HepG2 (cell line): ENCODE measurements around the gene C11orf91. TPM values are rescaled to one million over a fixed set of nuclear protein-coding genes. Genes with fewer than 3 reads are reported as not detected.

Experiments used
- AKAP8 ChIP-seq: sonication (generic); formaldehyde crosslinking; IDR thresholded peaks from 2 replicates; pipeline ENCODE4 v1.5.1; 2020; ENCODE audit warnings: mild to moderate bottlenecking, missing genetic modification reagents
- ARID3A ChIP-seq: IDR thresholded peaks from 2 replicates; pipeline ENCODE4 v1.6.1; 2012; ENCODE audit warnings: low read depth, low read length, improper control_type of control experiment
- ASH2L ChIP-seq: fragments of 300-600, 200-600 bp; sonication (generic); IDR thresholded peaks from 2 replicates; pipeline ENCODE4 v1.7.0; 2017; ENCODE audit warnings: low read depth, mild to moderate bottlenecking, moderate library complexity, mixed read lengths, low read length; ENCODE audit not compliant: insufficient read length
- BRCA1 ChIP-seq: sonication (generic); formaldehyde crosslinking; IDR thresholded peaks from 2 replicates; pipeline ENCODE4 v1.4.0; 2020; ENCODE audit warnings: missing genetic modification reagents
- CBX5 ChIP-seq: sonication (generic); formaldehyde crosslinking; IDR thresholded peaks from 2 replicates; pipeline ENCODE4 v1.4.0; 2020; ENCODE audit warnings: missing genetic modification reagents, borderline replicate concordance
- CEBPB ChIP-seq: IDR thresholded peaks from 2 replicates; pipeline ENCODE4 v1.6.1; 2011; ENCODE audit warnings: low read depth, low read length, improper control_type of control experiment, borderline replicate concordance
- FOXO4 ChIP-seq: sonication (generic); formaldehyde crosslinking; conservative IDR thresholded peaks from 2 replicates; pipeline ENCODE4 v1.8.1; 2023; ENCODE audit warnings: missing genetic modification reagents
- FOXP1 ChIP-seq, 2 experiments: fragments of 450-650 bp in 1 of 2; IDR thresholded peaks; 2 replicates each; pipeline ENCODE4 v1.6.1; 2017 to 2018; ENCODE audit warnings: antibody characterized with exemption in 1 of 2
- GTF2F1 ChIP-seq: fragments of 150-350 bp; IDR thresholded peaks from 2 replicates; pipeline ENCODE4 v1.6.1; 2014; ENCODE audit warnings: low read length
- HMGXB4 ChIP-seq, 2 experiments: sonication (generic) in 1 of 2; formaldehyde crosslinking in 1 of 2; IDR thresholded peaks; 2 replicates each; pipeline versions ENCODE4 v1.4.0 to v1.6.1; 2018 to 2020; ENCODE audit warnings: missing genetic modification reagents in 2 of 2, borderline replicate concordance in 1 of 2, low read depth in 1 of 2, mild to moderate bottlenecking in 1 of 2, missing biosample characterization in 1 of 2
- HOXA5 ChIP-seq: sonication (generic); formaldehyde crosslinking; IDR thresholded peaks from 2 replicates; pipeline ENCODE4 v1.4.0; 2020; ENCODE audit warnings: missing genetic modification reagents
- LCORL ChIP-seq, 2 experiments: fragments of 450-650 bp in 1 of 2; sonication (generic) in 1 of 2; formaldehyde crosslinking in 1 of 2; IDR thresholded peaks; 2 replicates each; pipeline versions ENCODE4 v1.5.0 to v1.6.1; 2017 to 2020; ENCODE audit warnings: antibody characterized with exemption in 1 of 2, missing genetic modification reagents in 1 of 2
- NR2F2 ChIP-seq: IDR thresholded peaks from 2 replicates; pipeline ENCODE4 v1.6.1; 2012; ENCODE audit warnings: low read depth, inconsistent platforms, borderline replicate concordance
- RARG ChIP-seq: sonication (generic); formaldehyde crosslinking; IDR thresholded peaks from 2 replicates; pipeline ENCODE4 v1.4.0; 2020; ENCODE audit warnings: low read depth, mild to moderate bottlenecking, missing genetic modification reagents
- REXO4 ChIP-seq: sonication (generic); formaldehyde crosslinking; IDR thresholded peaks from 2 replicates; pipeline ENCODE4 v1.8.0; 2022; ENCODE audit warnings: missing genetic modification reagents, mild to moderate bottlenecking, borderline replicate concordance
- RORA ChIP-seq: sonication (generic); formaldehyde crosslinking; IDR thresholded peaks from 2 replicates; pipeline ENCODE4 v1.5.0; 2020; ENCODE audit warnings: mild to moderate bottlenecking, missing genetic modification reagents, moderate library complexity
- SMYD3 ChIP-seq: sonication (generic); formaldehyde crosslinking; IDR thresholded peaks from 2 replicates; pipeline ENCODE4 v1.8.1; 2023; ENCODE audit warnings: mild to moderate bottlenecking, missing genetic modification reagents
- TFDP1 ChIP-seq: IDR thresholded peaks from 2 replicates; pipeline ENCODE4 v1.6.1; 2016; ENCODE audit warnings: missing compliant biosample characterization, missing genetic modification reagents, borderline replicate concordance
- U2AF1 ChIP-seq: fragments of 200-400 bp; formaldehyde crosslinking; optimal IDR thresholded peaks from 2 replicates; pipeline ENCODE3; 2017; ENCODE audit warnings: mild to moderate bottlenecking, low read depth, low read length
- ZNF468 ChIP-seq: sonication (generic); formaldehyde crosslinking; IDR thresholded peaks from 2 replicates; pipeline ENCODE4 v1.8.0; 2022; ENCODE audit warnings: mild to moderate bottlenecking, moderate library complexity, missing genetic modification reagents
- ZNF510 ChIP-seq: sonication (generic); formaldehyde crosslinking; IDR thresholded peaks from 2 replicates; pipeline ENCODE4 v1.4.0; 2020; ENCODE audit warnings: low read depth, mild to moderate bottlenecking, missing genetic modification reagents
- ZNF674 ChIP-seq: sonication (generic); formaldehyde crosslinking; IDR thresholded peaks from 2 replicates; pipeline ENCODE4 v1.5.0; 2020; ENCODE audit warnings: low read depth, mild to moderate bottlenecking, missing genetic modification reagents
- ZNF777 ChIP-seq: sonication (generic); formaldehyde crosslinking; IDR thresholded peaks from 2 replicates; pipeline ENCODE4 v1.4.0; 2020; ENCODE audit warnings: missing genetic modification reagents
- ZNF891 ChIP-seq: sonication (generic); formaldehyde crosslinking; IDR thresholded peaks from 2 replicates; pipeline ENCODE4 v1.5.0; 2020; ENCODE audit warnings: mild to moderate bottlenecking, missing genetic modification reagents
- polyA plus RNA-seq, 8 experiments: library from polyadenylated mRNA; depleted of rRNA in 3 of 8; stranded (reverse) in 7 of 8; unstranded in 1 of 8; fragments of >200 nt; fragmentation: Illumina TruSeq in 4 of 8; extraction: Trizol in 4 of 8; gene quantifications; 2 replicates each; pipeline versions ENCODE4 v1.2.1 to v1.2.3, GENCODE V29; 2011 to 2016; ENCODE audit warnings: low read depth in 4 of 8, missing spikeins in 1 of 8, mixed read lengths in 1 of 8; ENCODE audit not compliant: insufficient read depth in 1 of 8
- total RNA-seq, 5 experiments: library from RNA; depleted of rRNA; stranded (reverse); fragments of >200 nt; fragmentation: Illumina TruSeq; extraction: Trizol; gene quantifications; 2 replicates each; pipeline ENCODE4 v1.2.3, GENCODE V29; 2016; ENCODE audit warnings: low read depth in 1 of 5

Gene C11orf91
- total and polyA plus RNA-seq, 2 of the 13 experiments (the other 11 are each of a cell fraction or from before 2014, with no cell fraction given), result 0.35 TPM; not detected in 1

GRCh38 chr11:33691066-33691864, 9.4 kb downstream of the C11orf91 start (continued):
- TF ChIP-seq TFDP1 (no peak), NR2F2 (0 out of 2 replicates have a peak, but pooled peaks have one; percentile 31), HMGXB4 (CRISPR knock-in tag; IDR thresholded peaks at IDR 0.05; ENCODE audit: borderline replicate concordance in 1 of 2, low read depth in 1 of 2) (no peak), ARID3A (peak; percentile 32; the same call in 1 of the 2 replicates), SMYD3 (CRISPR knock-in tag) (no peak), CEBPB (peak; percentile 53), ZNF674 (CRISPR knock-in tag) (no peak), REXO4 (CRISPR knock-in tag) (no peak), AKAP8 (CRISPR knock-in tag) (no peak), BRCA1 (CRISPR knock-in tag) (no peak), FOXP1 (IDR thresholded peaks at IDR 0.05) (no peak), FOXP1 (CRISPR knock-in tag; IDR thresholded peaks at IDR 0.05) (peak; percentile 66), ZNF777 (CRISPR knock-in tag) (no peak), RARG (no peak), LCORL (IDR thresholded peaks at IDR 0.05) (no peak), LCORL (CRISPR knock-in tag; IDR thresholded peaks at IDR 0.05) (no peak), ZNF468 (CRISPR knock-in tag) (no peak), CBX5 (CRISPR knock-in tag) (no peak), U2AF1 (no peak), FOXO4 (CRISPR knock-in tag) (no peak), ZNF510 (no peak), GTF2F1 (no peak), ZNF891 (CRISPR knock-in tag) (no peak), RORA (CRISPR knock-in tag) (no peak), HOXA5 (CRISPR knock-in tag) (peak; percentile 41; the same call in 1 of the 2 replicates), ASH2L (peak; percentile 33)
